ENCODE results near the gene DDI2. TPM values are rescaled to one million over a fixed set of nuclear protein-coding genes. Genes with fewer than 3 reads are reported as not detected.

Gene DDI2
- total and polyA plus RNA-seq, 12 donors, result 2.1 to 29.6 (median 23.9) TPM

DNA sequence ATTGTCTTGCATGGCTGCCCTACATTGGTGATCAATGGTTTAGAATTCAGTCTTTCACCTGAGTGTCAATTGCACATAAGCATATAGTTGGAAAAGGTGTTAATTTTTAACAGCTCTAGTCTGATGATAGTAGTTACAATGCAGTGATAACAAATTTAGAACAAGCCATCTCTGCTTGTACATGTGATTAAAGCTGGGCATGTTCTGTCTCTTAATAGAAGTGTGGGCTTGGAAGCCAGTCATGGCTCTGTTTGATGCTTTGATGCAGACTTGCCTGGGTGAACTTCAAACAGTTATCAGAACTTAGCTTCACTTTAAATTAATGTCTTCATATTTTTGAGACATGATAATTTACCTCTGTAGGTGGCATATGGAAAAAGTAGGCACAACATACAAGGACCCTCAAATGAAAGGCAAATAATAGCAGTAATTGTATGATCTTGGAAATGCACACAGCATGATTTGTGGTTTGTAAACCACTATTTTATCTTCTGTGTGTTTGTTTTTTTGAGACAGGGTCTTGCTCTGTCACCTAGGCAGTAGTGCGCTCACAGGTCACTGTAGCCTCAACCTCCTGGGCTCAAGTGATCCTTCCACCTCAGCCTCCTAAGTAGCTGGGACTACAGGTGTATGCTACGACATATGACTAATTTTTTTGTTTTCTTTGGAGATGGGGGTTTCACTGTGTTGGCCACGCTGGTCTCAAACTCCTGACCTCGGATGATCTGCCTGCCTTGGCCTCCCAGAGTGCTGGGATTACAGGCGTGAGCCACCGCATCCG, 3.8 kb downstream of the DDI2 start:
- TF ChIP-seq, protein P1, sequence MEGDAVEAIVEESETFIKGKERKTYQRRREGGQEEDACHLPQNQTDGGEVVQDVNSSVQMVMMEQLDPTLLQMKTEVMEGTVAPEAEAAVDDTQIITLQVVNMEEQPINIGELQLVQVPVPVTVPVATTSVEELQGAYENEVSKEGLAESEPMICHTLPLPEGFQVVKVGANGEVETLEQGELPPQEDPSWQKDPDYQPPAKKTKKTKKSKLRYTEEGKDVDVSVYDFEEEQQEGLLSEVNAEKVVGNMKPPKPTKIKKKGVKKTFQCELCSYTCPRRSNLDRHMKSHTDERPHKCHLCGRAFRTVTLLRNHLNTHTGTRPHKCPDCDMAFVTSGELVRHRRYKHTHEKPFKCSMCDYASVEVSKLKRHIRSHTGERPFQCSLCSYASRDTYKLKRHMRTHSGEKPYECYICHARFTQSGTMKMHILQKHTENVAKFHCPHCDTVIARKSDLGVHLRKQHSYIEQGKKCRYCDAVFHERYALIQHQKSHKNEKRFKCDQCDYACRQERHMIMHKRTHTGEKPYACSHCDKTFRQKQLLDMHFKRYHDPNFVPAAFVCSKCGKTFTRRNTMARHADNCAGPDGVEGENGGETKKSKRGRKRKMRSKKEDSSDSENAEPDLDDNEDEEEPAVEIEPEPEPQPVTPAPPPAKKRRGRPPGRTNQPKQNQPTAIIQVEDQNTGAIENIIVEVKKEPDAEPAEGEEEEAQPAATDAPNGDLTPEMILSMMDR (IDR thresholded peaks at IDR 0.05), result no peak
- peaks cover 12 to 86% (median 66%) of the 10 kb centered on the region in 9 donors for H3K4me1 ChIP-seq
- DNase-seq (no peak), ATAC-seq (peak in 1 of 8 donors; percentile 62)
- no peaks in the 10 kb centered on the region for H3K9me3 ChIP-seq
- intact Hi-C loops (cut with DNase I), result loop anchor here in 1 of 10 donors (5.0 kb wide), 1 partner anchor 36 kb away; a partner anchor contains a TSS
- H3K36me3 ChIP-seq, result no peaks in the 10 kb centered on the region
- no peak overlapping the region for H3K4me3 ChIP-seq
- no peaks in the 10 kb centered on the region for H3K27me3 ChIP-seq
- WGBS, 2 donors, result 93 to 94% methylated on average over 7 of the region's 7 CpGs
- H3K27ac ChIP-seq, result peak overlapping the region in 9 of 10 donors; percentile 11 to 95 (median 90)

DNA sequence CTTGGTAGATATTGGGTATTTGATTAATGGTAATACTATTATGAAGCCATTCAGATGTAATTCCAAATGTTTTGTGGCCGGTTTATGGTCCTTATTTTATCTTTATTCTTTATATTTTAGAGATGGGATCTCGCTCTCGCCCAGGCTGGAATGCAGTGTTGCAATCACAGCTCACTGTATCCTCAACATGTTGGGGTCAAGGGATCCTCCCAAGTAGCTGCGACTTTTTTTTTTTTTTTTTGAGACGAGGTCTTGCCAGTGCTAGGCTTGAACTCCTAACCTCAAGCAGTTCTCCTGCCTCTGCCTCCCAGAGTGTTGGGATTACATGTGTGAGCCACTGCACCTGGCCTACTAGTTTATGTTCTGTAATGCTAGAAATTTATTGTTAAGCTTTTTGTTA, 4.7 kb downstream of the DDI2 start:
- peak overlapping the region in 3 of 10 donors; percentile 94 to 95 (median 94) for H3K27ac ChIP-seq
- intact Hi-C loops (cut with DNase I), result loop anchor here in 1 of 10 donors (5.0 kb wide), 1 partner anchor 35 kb away; a partner anchor contains a TSS

GRCh38 chr1:15622712-15623373, 5.6 kb downstream of the DDI2 start:
- Histone ChIP-seq H3K27ac (peak overlapping the region in 1 of 10 donors; percentile 95), H3K4me1 (peaks cover 12 to 96% (median 78%) of the 10 kb centered on the region in 9 donors), H3K27me3 (no peaks in the 10 kb centered on the region), H3K36me3 (peaks cover 0 to 14% (median 4%) of the 10 kb centered on the region in 9 donors), H3K4me3 (no peak overlapping the region), H3K9me3 (no peaks in the 10 kb centered on the region)
- no peak for ATAC-seq
- DNase-seq, result no peak
- WGBS, 2 donors, result 82 to 87% methylated on average over 7 of the region's 7 CpGs
- TF ChIP-seq, protein P1 (IDR thresholded peaks at IDR 0.05), result no peak
- intact Hi-C loops (cut with DNase I), result loop anchor here in 1 of 10 donors (5.0 kb wide), 1 partner anchor 34 kb away; a partner anchor contains a TSS

More for the DNA sequence above, 4.7 kb downstream of the DDI2 start:
- no peak for ATAC-seq
- whole genome bisulfite sequencing, 2 donors, result 81 to 84% methylated on average over 5 of the region's 5 CpGs
- Histone ChIP-seq H3K27me3 (no peaks in the 10 kb centered on the region), H3K4me1 (peaks cover 12 to 88% (median 69%) of the 10 kb centered on the region in 9 donors), H3K36me3 (peaks cover 0 to 7% (median 1%) of the 10 kb centered on the region in 9 donors), H3K4me3 (no peak overlapping the region), H3K9me3 (no peaks in the 10 kb centered on the region)
- DNase-seq, result no peak
- TF ChIP-seq, protein P1 (IDR thresholded peaks at IDR 0.05), result no peak

DNA sequence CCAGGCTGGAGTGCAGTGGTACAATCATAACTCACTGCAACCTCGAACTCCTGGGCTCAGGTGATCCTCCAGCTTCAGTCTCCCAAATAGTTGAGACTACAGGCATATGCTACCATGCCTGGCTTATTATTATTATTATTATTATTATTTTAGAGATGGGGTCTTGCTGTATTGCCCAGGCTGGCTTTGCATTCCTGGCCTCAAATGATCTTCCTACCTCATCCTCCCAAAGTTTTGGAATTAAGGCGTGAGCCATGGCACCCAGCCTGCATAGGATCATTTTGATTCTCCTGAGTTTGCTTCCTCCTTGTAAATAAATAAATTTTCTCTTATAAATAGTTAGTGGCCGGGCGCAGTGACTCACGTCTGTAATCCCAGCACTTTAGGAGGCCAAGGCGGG, 6.2 kb downstream of the DDI2 start:
- no peaks in the 10 kb centered on the region for H3K9me3 ChIP-seq
- peaks cover 12 to 98% (median 78%) of the 10 kb centered on the region in 9 donors for H3K4me1 ChIP-seq
- H3K27ac ChIP-seq, result no peak overlapping the region
- H3K4me3 ChIP-seq, result no peak overlapping the region
- TF ChIP-seq, protein P1 (IDR thresholded peaks at IDR 0.05), result no peak
- peaks cover 0 to 20% (median 4%) of the 10 kb centered on the region in 9 donors for H3K36me3 ChIP-seq
- intact Hi-C loops (cut with DNase I), result loop anchor here in 1 of 10 donors (5.0 kb wide), 1 partner anchor 34 kb away; a partner anchor contains a TSS
- DNase-seq (no peak), ATAC-seq (no peak)
- no peaks in the 10 kb centered on the region for H3K27me3 ChIP-seq
- whole genome bisulfite sequencing, 2 donors, result 89 to 96% methylated on average over 6 of the region's 6 CpGs

Data from heart right ventricle (tissue), 16 donors.